ENCODE measurements around the gene RNF222.

- TF ChIP-seq CTCF (conservative IDR thresholded peaks at IDR 0.05; ENCODE audit: low read length), result no peak
- no peak for TF ChIP-seq EZH2phosphoT487 (IDR thresholded peaks at IDR 0.05; ENCODE audit: borderline replicate concordance)
These were observed 22.7 kb upstream of the RNF222 start for GRCh38 chr17:8420041-8420934.

Data from Loucy (cell line).